DMS 273 (cell line): Measurements from ENCODE around the gene UXT.

Experiments
- DNase-seq: peaks from one replicate; lab custom pipeline; 2025; ENCODE audit not compliant: unreplicated experiment; lab: John Stamatoyannopoulos, UW

UXT gene

DNA sequence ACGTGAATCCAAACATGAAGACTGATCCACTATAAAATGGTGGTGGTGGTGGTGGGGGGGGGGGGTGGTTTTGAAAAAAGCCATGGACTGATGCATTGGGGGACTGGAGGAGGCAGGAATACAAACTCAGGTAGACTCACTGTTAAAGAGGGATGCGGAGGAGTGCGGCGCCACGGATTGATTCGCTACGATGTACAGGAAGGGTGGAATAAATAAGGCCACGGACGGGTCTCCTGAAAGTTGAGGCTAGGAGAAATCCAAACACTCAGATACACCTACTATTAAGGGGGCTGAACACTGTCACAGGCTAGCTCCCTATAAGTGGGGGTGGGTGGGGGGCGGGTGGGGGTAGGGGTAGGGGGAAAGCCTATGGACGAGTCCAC is 9.2 kb downstream of the UXT start:
- no peak for DNase-seq

DNA sequence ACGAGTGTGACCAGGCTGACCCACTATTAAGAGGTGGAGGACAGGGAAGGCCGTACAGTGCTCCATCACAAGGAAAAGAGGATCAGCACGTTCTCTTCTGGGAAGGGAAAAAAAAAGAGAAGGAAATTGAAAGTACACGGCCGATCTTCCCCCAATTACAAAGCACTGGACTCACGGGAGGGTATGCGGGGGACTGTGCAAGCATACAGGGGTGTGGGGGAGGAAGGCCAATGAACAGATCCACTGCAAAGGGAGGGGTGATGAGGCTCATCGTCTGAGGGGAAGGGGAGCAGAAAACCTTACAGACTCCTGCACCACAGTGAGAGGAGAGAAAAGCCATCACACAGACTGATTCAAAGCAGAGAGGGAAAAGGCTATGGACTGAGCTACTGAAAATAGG is 9.7 kb downstream of the UXT start:
- no peak for DNase-seq

GRCh38 chrX:47648376-47648775 is 10.6 kb downstream of the UXT start:
- DNase-seq = no peak

GRCh38 chrX:47646636-47647035 is 12.3 kb downstream of the UXT start:
- DNase-seq = no peak

- DNase-seq = no peak
These were observed 13.4 kb downstream of the UXT start for GRCh38 chrX:47645530-47645929.

- DNase-seq = peak; percentile 46
These were observed 14.4 kb downstream of the UXT start for GRCh38 chrX:47644557-47645091.

DNA sequence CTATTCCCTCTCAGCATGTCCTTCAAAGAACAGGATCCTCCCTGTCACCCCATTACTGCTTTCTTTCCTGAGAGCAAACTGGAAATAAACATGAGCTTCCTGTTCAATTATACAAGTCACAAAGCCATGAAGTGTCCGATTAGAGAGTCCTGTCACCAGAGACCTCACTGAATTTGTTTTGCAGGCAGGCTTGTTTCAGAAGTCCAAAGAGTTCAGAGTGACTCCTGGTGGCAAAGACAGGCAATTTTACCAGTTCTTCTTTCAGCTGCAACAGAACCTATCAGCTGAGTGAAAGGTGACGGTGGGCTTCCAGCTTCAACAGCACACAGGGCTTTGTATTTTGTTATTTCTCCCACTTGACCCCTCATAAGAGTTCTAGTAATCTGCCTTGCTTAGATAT is 15.1 kb downstream of the UXT start:
- DNase-seq = peak; percentile 37

GRCh38 chrX:47638816-47639215 is 20.2 kb downstream of the UXT start:
- no peak for DNase-seq

GRCh38 chrX:47637546-47638195 is 21.3 kb downstream of the UXT start:
- no peak for DNase-seq

DNA sequence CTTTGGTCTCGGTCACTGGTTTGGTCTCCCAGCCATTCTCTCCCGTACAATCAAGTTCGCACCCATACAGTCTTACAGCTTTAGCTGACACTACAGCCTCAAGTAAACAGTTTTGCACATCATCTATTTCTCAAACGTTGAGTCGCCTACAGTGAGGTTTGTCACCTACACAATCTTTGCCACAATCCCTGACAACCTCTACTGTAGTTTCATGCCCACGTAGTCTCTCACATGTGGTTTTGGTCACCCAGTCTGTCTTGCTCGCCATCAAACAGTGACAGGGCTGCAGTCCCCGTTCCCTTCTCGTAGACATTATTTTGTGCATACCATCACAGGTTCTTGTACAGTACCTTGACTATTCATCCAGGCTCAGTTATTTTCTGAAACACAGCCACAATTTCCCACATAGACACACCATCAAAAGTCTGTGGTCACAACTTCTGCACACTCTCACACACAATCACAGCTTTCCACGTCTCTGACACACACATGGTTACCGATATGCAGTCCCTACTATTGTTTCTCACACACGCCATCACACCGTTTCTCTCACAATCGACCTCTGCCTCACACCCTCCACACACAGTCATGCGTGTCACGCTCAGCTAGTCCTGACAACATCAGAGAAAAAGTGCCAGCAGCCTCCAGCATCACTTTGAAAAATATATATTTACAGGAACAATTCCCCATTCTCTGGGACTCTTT is 24.0 kb downstream of the UXT start:
- DNase-seq = no peak

- no peak for DNase-seq
These were observed 25.0 kb downstream of the UXT start for GRCh38 chrX:47633689-47634590.

DNA sequence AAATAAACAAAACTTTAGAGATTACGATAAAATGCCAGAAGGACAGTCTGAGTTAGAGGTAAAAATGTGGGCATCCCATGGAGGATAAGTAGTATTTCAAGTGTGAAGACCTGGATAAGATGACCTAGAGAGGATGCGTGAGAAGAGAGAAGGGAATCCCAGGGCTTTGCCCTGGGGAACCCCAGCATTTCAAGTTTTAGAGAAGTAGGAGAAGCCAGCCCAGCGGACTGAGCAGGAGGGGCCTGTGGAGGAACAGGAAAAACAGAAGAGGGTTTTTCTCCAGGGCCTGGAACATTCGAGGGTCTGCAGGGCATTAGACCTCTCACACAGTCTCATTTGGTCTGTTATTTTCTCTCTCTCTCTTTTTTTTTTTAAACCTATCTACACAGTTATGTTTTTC is 26.3 kb downstream of the UXT start:
- DNase-seq = no peak

- no peak for DNase-seq
These were observed 27.3 kb downstream of the UXT start for GRCh38 chrX:47631676-47632075.

DNA sequence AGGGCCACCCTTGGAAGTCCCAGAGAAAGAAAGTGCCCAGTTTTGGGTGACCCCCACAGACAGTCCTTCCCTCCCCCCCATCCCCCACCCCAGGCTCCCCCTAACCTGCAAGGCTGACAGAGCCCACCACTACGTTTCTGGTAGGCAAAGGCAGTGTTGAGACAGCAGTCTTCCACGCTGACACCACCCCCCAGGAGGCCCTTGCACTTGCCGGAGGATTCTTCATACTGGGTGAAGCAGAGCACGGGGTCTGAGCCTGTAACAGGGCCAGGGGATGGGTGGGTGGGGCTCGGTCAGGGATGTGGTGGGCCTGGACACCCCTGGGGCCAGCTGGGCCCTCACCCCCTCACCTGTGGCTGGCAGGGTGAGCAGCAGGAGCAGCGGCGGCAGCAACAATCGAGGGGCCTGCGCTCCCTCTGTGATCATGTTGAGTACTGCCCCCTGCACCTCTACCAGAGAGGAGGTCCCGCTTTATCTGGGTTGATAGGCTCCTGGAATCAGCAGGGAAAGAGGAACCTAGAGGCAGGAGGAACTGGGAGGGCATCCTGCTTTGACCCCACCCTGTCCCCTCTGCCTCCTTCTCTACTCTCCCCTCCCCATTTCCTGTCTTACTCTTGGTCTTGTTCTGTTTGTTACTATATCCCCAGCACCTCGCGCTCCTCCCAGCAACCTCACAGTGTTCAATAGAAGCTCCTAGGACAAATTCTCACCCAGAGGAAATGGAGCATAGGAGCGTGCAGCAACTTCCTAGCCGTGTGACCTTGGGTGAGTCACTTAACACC is 29.4 kb downstream of the UXT start, which contains the start of gene CFP:
CFP (minus strand) TSS at position 512 of the 782 bp plus-strand sequence; CDS start at position 426, 86 bp downstream.
- DNase-seq = no peak

DNA sequence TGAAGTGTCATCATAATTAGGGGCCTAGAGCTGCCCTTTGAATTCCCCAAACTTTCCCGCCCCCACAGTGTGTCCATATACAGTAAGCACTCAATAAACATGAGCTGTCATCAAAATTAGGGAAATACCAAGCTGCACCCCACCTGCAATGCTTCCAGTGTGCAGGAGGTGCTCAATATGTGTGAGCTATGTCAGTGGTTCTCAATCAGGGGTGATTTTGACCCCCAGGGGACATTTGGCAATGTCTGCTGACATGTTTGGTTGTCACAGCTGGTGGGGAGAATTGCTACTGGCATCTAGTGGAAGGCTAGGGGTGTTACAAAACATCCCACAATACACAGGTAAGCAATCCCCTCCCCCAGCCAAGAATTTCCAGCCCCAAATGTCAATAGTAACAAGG is 30.0 kb downstream of the UXT start:
- peak; percentile 14 for DNase-seq

GRCh38 chrX:47625365-47625764 is 33.6 kb downstream of the UXT start:
- DNase-seq = no peak

DNA sequence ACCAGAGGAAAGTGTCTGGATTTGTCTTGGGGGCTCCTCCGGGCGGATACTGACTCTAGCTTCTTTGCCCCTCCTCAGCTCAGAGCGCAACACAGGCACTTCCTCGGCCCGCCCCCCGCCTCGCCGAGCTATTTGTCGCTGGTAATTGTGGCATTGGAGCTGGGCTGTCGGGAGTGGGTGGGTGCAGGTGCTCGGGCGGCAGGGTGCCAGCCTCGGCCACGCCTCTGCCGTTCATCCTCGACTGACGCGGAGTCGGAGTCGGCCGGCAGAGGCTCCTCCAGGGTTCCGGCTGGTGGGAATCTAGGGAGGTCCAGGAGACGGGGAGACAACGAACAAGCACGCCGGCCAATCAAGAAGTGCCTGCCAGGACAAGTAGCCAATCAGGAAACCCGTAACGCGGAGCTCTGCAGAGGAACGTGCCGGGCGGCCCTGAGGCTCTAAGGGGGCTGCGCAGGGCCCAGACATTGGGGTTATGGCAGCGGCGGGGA is 35.4 kb downstream of the UXT start:
- peak; percentile 89 for DNase-seq

- DNase-seq = no peak
These were observed 37.1 kb downstream of the UXT start for GRCh38 chrX:47621851-47622250.

GRCh38 chrX:47620303-47620685 is 38.7 kb downstream of the UXT start:
- no peak for DNase-seq

GRCh38 chrX:47619486-47620302 is 39.3 kb downstream of the UXT start, which contains the start of gene SYN1:
Gene SYN1 (minus strand): TSS chrX:47619857. CDS start chrX:47619728, 129 bp downstream.
- peak; percentile 92 for DNase-seq
